ENCODE measurements around the gene JAML.

The JAML gene

DNA sequence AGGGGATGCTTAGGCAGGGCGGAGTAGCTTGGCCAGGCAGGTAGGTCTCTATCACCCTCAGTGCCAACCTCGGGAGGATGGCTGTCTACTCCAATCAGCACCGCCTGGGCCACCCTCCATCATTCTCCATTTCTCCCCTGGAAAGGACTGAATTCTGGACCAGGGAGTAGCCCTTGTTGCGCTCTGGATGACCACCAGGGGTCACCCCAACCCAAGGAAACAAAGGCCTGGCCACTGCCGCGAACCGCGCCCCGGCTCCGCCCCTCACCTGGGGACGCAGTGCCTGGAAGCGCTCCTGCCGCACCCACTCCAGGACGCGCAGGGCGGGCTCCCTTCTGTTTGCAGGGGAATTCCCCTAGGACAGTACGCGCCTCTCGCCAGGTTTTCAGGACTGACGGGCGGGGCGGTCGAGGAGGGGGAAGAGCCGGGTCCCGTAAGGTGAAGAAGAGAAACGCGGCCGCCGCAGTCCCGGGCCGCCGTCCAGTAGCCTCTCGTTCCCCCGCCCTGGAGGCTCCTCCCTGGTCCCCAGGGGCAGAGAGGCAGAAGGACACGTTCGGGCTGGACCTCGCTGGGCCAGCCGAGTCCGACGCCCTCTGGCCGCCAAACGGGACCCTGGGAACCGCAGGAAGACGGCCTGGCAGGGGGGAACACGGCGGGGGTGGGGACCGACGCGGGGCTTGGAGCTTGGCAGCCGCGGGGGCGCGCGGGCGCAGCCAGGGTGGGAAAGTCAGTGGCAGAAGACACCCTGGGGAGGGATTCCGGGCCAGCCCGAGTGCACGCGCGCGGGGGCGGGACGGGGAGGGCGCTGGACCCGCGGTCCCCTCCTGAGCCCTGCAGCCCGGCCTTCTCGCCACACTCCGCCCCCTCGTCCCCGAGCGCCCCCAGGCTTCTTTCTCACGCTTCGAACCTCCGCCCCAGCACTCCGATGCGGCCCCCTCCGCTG, 79.3 kb downstream of the JAML start:
- DNase-seq (ENCODE audit: low read depth) = peak; percentile 66

GRCh38 chr11:118144301-118145268, 80.2 kb downstream of the JAML start:
- DNase-seq (ENCODE audit: low read depth) = no peak
